HG03460 (cell line): Measurements from ENCODE around the gene FTO.
"Not testable (repeated sequence)": the region's sequence is repeated elsewhere in the genome, so short reads cannot be mapped to it uniquely, and the experiment has no call there.

Experiments
- ATAC-seq: cut with Tn5 transposase; IDR thresholded peaks from one replicate; pipeline ENCODE4 v1.9.1; 2021; ENCODE audit not compliant: unreplicated experiment

FTO gene

GRCh38 chr16:53821957-53822625 lies 118.1 kb downstream of the FTO start:
- no peak for ATAC-seq

GRCh38 chr16:53822936-53823529 lies 119.1 kb downstream of the FTO start:
- no peak for ATAC-seq

GRCh38 chr16:53826658-53827057 lies 122.7 kb downstream of the FTO start:
- no peak for ATAC-seq

GRCh38 chr16:53827741-53828140 lies 123.8 kb downstream of the FTO start:
- no peak for ATAC-seq

- no peak for ATAC-seq
Observed at GRCh38 chr16:53829186-53829747, 125.3 kb downstream of the FTO start.

- no peak for ATAC-seq
Observed at GRCh38 chr16:53832896-53833544, 129.1 kb downstream of the FTO start.

GRCh38 chr16:53836142-53836541 lies 132.2 kb downstream of the FTO start:
- no peak for ATAC-seq

- no peak for ATAC-seq
Observed at GRCh38 chr16:53836680-53837079, 132.7 kb downstream of the FTO start.

- no peak for ATAC-seq
Observed at GRCh38 chr16:53837426-53837825, 133.5 kb downstream of the FTO start.

GRCh38 chr16:53839150-53839549 lies 135.2 kb downstream of the FTO start:
- no peak for ATAC-seq

GRCh38 chr16:53840456-53840855 lies 136.5 kb downstream of the FTO start:
- ATAC-seq: peak; percentile 84

- ATAC-seq: no peak
Observed at GRCh38 chr16:53841884-53842283, 137.9 kb downstream of the FTO start.

GRCh38 chr16:53843084-53843483 lies 139.1 kb downstream of the FTO start:
- ATAC-seq: no peak

- ATAC-seq: no peak
Observed at GRCh38 chr16:53844804-53845203, 140.8 kb downstream of the FTO start.

GRCh38 chr16:53846549-53846948 lies 142.6 kb downstream of the FTO start:
- not testable (repeated sequence) for ATAC-seq

- no peak for ATAC-seq
Observed at GRCh38 chr16:53846971-53847370, 143.0 kb downstream of the FTO start.

- ATAC-seq: no peak
Observed at GRCh38 chr16:53848277-53848942, 144.5 kb downstream of the FTO start.

- no peak for ATAC-seq
Observed at GRCh38 chr16:53848950-53849349, 145.0 kb downstream of the FTO start.

GRCh38 chr16:53849585-53849984 lies 145.6 kb downstream of the FTO start:
- no peak for ATAC-seq

GRCh38 chr16:53849994-53850393 lies 146.0 kb downstream of the FTO start:
- no peak for ATAC-seq

GRCh38 chr16:53852678-53853077 lies 148.7 kb downstream of the FTO start:
- no peak for ATAC-seq

- no peak for ATAC-seq
Observed at GRCh38 chr16:53855056-53855455, 151.1 kb downstream of the FTO start.
